Measurements from ENCODE around the gene ZNF649. TPM values are rescaled to one million over a fixed set of nuclear protein-coding genes. Genes with fewer than 3 reads are reported as not detected.
"Not testable (repeated sequence)": the region's sequence is repeated elsewhere in the genome, so short reads cannot be mapped to it uniquely, and the experiment has no call there.

Gene ZNF649
- total RNA-seq, 4 donors from 2014 or later: 8.6 to 19.5 (median 10.1) TPM

DNA sequence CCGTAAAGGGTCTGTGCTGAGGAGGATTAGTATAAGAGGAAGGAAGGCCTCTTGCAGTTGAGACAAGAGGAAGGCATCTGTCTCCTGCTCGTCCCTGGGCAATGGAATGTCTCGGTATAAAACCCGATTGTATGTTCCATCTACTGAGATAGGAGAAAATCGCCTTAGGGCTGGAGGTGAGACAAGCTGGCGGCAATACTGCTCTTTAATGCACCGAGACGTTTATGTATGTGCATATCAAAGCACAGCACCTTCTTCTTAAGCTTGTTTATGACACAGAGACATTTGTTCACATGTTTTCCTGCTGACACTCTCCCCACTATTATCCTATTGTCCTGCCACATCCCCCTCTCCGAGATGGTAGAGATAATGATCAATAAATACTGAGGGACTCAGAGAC is 1.3 kb upstream of the ZNF649 start:
- peaks cover 16 to 21% of the 10 kb centered on the region in 2 donors for H3K9me3 ChIP-seq
- H3K27ac ChIP-seq; DNase-seq; in situ Hi-C loops (cut with MboI; ENCODE audit: low pct_ligation_motif_present in 1 of 4, low pct_unique_long_range_greater_than_20kb in 1 of 4, low sequenced_read_pairs in 3 of 4); H3K36me3 ChIP-seq; intact Hi-C loops (cut with DNase I; ENCODE audit: low total_unique reads); H3K4me3 ChIP-seq: not testable (repeated sequence)
- peaks cover 0 to 14% (median 8%) of the 10 kb centered on the region in 4 donors for H3K4me1 ChIP-seq
- peaks cover 13% of the 10 kb centered on the region for H3K27me3 ChIP-seq
- WGBS, 2 donors (ENCODE audit: low coverage in 1 of 2): 52 to 60% methylated on average over 8 to 9 of the region's 9 CpGs

DNA sequence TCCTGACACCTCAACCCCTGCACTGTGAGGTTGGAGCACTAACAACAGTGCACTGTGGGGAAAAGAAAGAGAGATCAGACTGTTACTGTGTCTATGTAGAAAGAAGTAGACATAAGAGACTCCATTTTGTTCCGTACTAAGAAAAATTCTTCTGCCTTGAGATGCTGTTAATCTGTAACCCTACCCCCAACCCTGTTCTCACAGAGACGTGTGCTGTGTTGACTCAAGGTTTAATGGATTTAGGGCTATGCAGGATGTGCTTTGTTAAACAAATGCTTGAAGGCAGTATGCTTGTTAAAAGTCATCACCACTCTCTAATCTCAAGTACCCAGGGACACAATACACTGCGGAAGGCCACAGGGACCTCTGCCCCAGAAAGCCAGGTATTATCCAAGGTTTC is 822 bp upstream of the ZNF649 start:
- 81% methylated on average over 3 of the region's 3 CpGs; no CpG with 5 or more reads in 1 of the 2 donors for WGBS, 2 donors (ENCODE audit: low coverage in 1 of 2)
- in situ Hi-C loops (cut with MboI; ENCODE audit: low pct_ligation_motif_present in 1 of 4, low pct_unique_long_range_greater_than_20kb in 1 of 4, low sequenced_read_pairs in 3 of 4); H3K27ac ChIP-seq; intact Hi-C loops (cut with DNase I; ENCODE audit: low total_unique reads); DNase-seq; H3K4me3 ChIP-seq: not testable (repeated sequence)
- Histone ChIP-seq H3K9me3 (peaks cover 21 to 22% of the 10 kb centered on the region in 2 donors), H3K36me3 (peaks cover 0 to 14% (median 0%) of the 10 kb centered on the region in 4 donors), H3K27me3 (peaks cover 13% of the 10 kb centered on the region), H3K4me1 (peaks cover 0 to 14% (median 8%) of the 10 kb centered on the region in 4 donors)

DNA sequence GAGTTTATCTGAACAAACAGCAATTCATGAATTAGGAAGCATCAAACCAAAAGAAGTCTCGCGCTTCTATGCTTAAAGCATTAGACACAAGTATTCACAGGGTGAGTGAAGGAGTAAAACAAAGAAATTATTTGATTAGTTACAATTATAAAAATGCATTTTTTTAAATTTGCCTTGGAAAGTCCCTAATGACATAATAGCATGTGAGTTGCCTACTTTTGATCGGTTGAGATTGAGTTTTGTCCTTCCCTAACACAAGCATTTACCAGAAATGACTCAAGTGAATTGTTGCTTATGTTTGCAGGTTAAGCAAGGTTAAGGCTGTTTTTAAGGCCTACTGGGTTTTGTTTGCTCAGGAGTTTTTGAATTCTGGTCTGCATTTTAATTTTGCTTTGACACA is 389 bp upstream of the ZNF649 start:
- peak overlapping the region in 1 of 4 donors; percentile 92 for H3K4me3 ChIP-seq
- H3K9me3 ChIP-seq: peaks cover 23 to 27% of the 10 kb centered on the region in 2 donors
- peaks cover 13% of the 10 kb centered on the region for H3K27me3 ChIP-seq
- intact Hi-C loops (cut with DNase I; ENCODE audit: low total_unique reads): no loop called here
- no peak for DNase-seq
- peaks cover 0 to 14% (median 8%) of the 10 kb centered on the region in 4 donors for H3K4me1 ChIP-seq
- WGBS, 2 donors (ENCODE audit: low coverage in 1 of 2): 33 to 65% methylated on average over 2 to 3 of the region's 3 CpGs
- H3K27ac ChIP-seq: peak overlapping the region in 1 of 4 donors; percentile 92
- peaks cover 0 to 18% (median under 1%) of the 10 kb centered on the region in 4 donors for H3K36me3 ChIP-seq
- in situ Hi-C loops (cut with MboI; ENCODE audit: low pct_ligation_motif_present in 1 of 4, low pct_unique_long_range_greater_than_20kb in 1 of 4, low sequenced_read_pairs in 3 of 4): no loop called here
- TF ChIP-seq, protein P1, sequence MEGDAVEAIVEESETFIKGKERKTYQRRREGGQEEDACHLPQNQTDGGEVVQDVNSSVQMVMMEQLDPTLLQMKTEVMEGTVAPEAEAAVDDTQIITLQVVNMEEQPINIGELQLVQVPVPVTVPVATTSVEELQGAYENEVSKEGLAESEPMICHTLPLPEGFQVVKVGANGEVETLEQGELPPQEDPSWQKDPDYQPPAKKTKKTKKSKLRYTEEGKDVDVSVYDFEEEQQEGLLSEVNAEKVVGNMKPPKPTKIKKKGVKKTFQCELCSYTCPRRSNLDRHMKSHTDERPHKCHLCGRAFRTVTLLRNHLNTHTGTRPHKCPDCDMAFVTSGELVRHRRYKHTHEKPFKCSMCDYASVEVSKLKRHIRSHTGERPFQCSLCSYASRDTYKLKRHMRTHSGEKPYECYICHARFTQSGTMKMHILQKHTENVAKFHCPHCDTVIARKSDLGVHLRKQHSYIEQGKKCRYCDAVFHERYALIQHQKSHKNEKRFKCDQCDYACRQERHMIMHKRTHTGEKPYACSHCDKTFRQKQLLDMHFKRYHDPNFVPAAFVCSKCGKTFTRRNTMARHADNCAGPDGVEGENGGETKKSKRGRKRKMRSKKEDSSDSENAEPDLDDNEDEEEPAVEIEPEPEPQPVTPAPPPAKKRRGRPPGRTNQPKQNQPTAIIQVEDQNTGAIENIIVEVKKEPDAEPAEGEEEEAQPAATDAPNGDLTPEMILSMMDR (IDR thresholded peaks at IDR 0.05): no peak
- TF ChIP-seq POLR2AphosphoS5 (IDR thresholded peaks at IDR 0.05): no peak
- TF ChIP-seq EP300 (IDR thresholded peaks at IDR 0.05; ENCODE audit: low read depth): no peak
- TF ChIP-seq POLR2A (IDR thresholded peaks at IDR 0.05): no peak

DNA sequence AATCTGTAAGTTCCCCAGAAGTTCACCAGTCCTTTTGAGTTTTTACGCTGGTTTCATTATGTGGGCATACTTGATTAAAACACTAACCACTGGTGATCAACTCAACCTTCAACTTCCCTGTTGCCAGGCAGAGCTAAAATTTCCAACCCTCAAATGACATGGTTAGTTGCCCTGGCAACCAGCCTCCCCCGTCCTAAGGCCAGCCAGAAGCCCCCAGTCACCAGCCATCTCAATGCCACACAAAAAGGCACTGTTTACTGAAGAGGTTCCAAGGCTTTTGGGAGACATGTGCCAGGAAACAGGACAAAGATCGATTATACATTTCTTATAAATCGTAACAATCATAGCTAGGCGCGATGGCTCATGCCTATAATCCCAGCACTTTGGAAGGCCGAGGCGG is 1.6 kb downstream of the ZNF649 start:
- Histone ChIP-seq H3K9me3 (peaks cover 26 to 38% of the 10 kb centered on the region in 2 donors), H3K27me3 (peaks cover 8% of the 10 kb centered on the region), H3K4me3 (no peak overlapping the region), H3K27ac (no peak overlapping the region), H3K36me3 (peaks cover 3 to 39% (median 13%) of the 10 kb centered on the region in 4 donors), H3K4me1 (peaks cover 0 to 14% (median 8%) of the 10 kb centered on the region in 4 donors)
- 85 to 100% methylated on average over 4 to 8 of the region's 8 CpGs for WGBS, 2 donors (ENCODE audit: low coverage in 1 of 2)
- in situ Hi-C loops (cut with MboI; ENCODE audit: low pct_ligation_motif_present in 1 of 4, low pct_unique_long_range_greater_than_20kb in 1 of 4, low sequenced_read_pairs in 3 of 4) (no loop called here), intact Hi-C loops (cut with DNase I; ENCODE audit: low total_unique reads) (no loop called here)
- TF ChIP-seq POLR2A (IDR thresholded peaks at IDR 0.05) (no peak), POLR2AphosphoS5 (IDR thresholded peaks at IDR 0.05) (no peak), EP300 (IDR thresholded peaks at IDR 0.05; ENCODE audit: low read depth) (no peak)
- TF ChIP-seq, protein P1 (IDR thresholded peaks at IDR 0.05): no peak
- DNase-seq: no peak

DNA sequence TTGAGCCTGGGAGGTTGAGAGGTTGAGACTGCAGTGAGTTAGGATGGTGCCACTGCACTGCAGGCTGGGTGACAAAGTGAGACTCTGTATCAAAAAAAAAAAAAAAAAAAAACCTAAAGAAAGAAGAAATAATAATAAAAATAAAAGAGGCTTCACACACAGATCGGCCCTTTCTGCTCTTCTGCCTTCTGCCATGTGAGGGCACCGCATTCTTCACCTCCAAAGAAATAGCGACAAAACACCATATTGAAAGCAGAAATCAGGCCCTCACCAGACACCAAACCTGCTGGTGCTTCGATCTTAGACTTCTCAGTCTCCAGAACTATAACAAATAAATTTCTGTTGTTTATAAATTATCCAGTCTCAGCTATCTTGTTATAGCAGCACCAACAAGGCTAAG is 3.0 kb downstream of the ZNF649 start:
- Histone ChIP-seq H3K9me3 (peaks cover 27 to 38% of the 10 kb centered on the region in 2 donors), H3K4me3 (no peak overlapping the region), H3K36me3 (peaks cover 3 to 51% (median 20%) of the 10 kb centered on the region in 4 donors), H3K4me1 (peaks cover 0 to 14% (median 8%) of the 10 kb centered on the region in 4 donors), H3K27me3 (peaks cover 5% of the 10 kb centered on the region), H3K27ac (no peak overlapping the region)
- TF ChIP-seq POLR2A (IDR thresholded peaks at IDR 0.05) (no peak), EP300 (IDR thresholded peaks at IDR 0.05; ENCODE audit: low read depth) (no peak), POLR2AphosphoS5 (IDR thresholded peaks at IDR 0.05) (no peak)
- TF ChIP-seq, protein P1 (IDR thresholded peaks at IDR 0.05): no peak
- DNase-seq: no peak
- intact Hi-C loops (cut with DNase I; ENCODE audit: low total_unique reads) (no loop called here), in situ Hi-C loops (cut with MboI; ENCODE audit: low pct_ligation_motif_present in 1 of 4, low pct_unique_long_range_greater_than_20kb in 1 of 4, low sequenced_read_pairs in 3 of 4) (no loop called here)
- WGBS, 2 donors (ENCODE audit: low coverage in 1 of 2): 93 to 99% methylated on average over 4 of the region's 4 CpGs
